DND-41 (cell line): Measurements from ENCODE around the gene PLK1.

Experiments used
- CTCF ChIP-seq: IDR thresholded peaks from 2 replicates; pipeline ENCODE4 v1.5.1; 2012; ENCODE audit warnings: borderline replicate concordance, low read length, moderate library complexity, mild to moderate bottlenecking; ENCODE audit not compliant: poor library complexity, severe bottlenecking; ENCODE audit errors: extremely low read depth
- EZH2 ChIP-seq: IDR thresholded peaks from 3 replicates; pipeline ENCODE4 v1.6.1; 2012; ENCODE audit warnings: borderline replicate concordance, low read depth, mild to moderate bottlenecking, moderate library complexity, low read length, inconsistent platforms; ENCODE audit not compliant: severe bottlenecking

- no peak for TF ChIP-seq CTCF
- TF ChIP-seq EZH2 = no peak
These were observed 33.1 kb downstream of the PLK1 start for GRCh38 chr16:23711785-23712184.
